ENCODE results near the gene MYO1C.

MYO1C gene

DNA sequence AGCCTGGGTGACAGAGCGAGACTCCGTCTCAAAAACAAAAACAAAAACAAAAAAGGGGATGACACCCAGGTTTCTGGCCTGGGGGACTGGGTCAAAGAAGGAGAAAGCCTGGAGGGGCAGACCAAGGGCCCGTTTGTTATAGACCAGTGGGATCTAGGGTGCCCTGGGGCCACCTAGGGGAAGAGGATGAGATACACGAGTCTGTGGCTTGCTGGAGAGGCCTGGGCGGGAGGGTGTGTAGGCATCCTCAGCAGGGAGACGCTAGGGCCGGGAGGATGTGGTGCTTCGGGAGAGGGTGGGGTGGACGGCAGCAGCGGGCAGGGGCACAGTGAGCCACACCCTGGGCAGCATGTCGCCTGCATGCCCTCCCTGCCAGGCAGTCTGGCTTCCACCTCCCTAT lies 19.3 kb downstream of the MYO1C start (continued):
- no peak for TF ChIP-seq TSHZ2 (CRISPR knock-in tag; IDR thresholded peaks at IDR 0.05)

- no peak for ATAC-seq
- no peak for TF ChIP-seq PATZ1 (CRISPR knock-in tag; IDR thresholded peaks at IDR 0.05; ENCODE audit: borderline replicate concordance)
- TF ChIP-seq GLIS3 (CRISPR knock-in tag; IDR thresholded peaks at IDR 0.05) = no peak
- TF ChIP-seq RARB (CRISPR knock-in tag; IDR thresholded peaks at IDR 0.05) = no peak
- no peak for TF ChIP-seq ZFP3 (CRISPR knock-in tag; IDR thresholded peaks at IDR 0.05)
- TF ChIP-seq ZNF70 (CRISPR knock-in tag; IDR thresholded peaks at IDR 0.05) = no peak
- TF ChIP-seq, protein P1, sequence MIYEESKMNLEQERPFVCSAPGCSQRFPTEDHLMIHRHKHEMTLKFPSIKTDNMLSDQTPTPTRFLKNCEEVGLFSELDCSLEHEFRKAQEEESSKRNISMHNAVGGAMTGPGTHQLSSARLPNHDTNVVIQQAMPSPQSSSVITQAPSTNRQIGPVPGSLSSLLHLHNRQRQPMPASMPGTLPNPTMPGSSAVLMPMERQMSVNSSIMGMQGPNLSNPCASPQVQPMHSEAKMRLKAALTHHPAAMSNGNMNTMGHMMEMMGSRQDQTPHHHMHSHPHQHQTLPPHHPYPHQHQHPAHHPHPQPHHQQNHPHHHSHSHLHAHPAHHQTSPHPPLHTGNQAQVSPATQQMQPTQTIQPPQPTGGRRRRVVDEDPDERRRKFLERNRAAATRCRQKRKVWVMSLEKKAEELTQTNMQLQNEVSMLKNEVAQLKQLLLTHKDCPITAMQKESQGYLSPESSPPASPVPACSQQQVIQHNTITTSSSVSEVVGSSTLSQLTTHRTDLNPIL (CRISPR knock-in tag; IDR thresholded peaks at IDR 0.05; ENCODE audit: low read depth) = no peak
- TF ChIP-seq TOX (CRISPR knock-in tag; IDR thresholded peaks at IDR 0.05; ENCODE audit: borderline replicate concordance) = no peak
- no peak for TF ChIP-seq POU6F1 (CRISPR knock-in tag; IDR thresholded peaks at IDR 0.05; ENCODE audit: borderline replicate concordance, low read depth)
- TF ChIP-seq PPARA (CRISPR knock-in tag; IDR thresholded peaks at IDR 0.05; ENCODE audit: borderline replicate concordance) = no peak
- no peak for TF ChIP-seq ESRRG (CRISPR knock-in tag; IDR thresholded peaks at IDR 0.05)
- TF ChIP-seq BACH2 (CRISPR knock-in tag; IDR thresholded peaks at IDR 0.05; ENCODE audit: borderline replicate concordance) = no peak
- TF ChIP-seq ZNF565 (CRISPR knock-in tag; conservative IDR thresholded peaks at IDR 0.05; ENCODE audit: low read depth) = no peak
- no peak for TF ChIP-seq SNAI2 (CRISPR knock-in tag; IDR thresholded peaks at IDR 0.05)
- TF ChIP-seq ZFP30 (CRISPR knock-in tag; IDR thresholded peaks at IDR 0.05) = no peak
- TF ChIP-seq OSR1 (CRISPR knock-in tag; IDR thresholded peaks at IDR 0.05) = no peak
- TF ChIP-seq CSRNP3 (CRISPR knock-in tag; IDR thresholded peaks at IDR 0.05) = no peak
- no peak for TF ChIP-seq ISL1 (CRISPR knock-in tag; IDR thresholded peaks at IDR 0.05)
- TF ChIP-seq ZNF8 (CRISPR knock-in tag; IDR thresholded peaks at IDR 0.05) = no peak
- no peak for TF ChIP-seq ARNTL (CRISPR knock-in tag; IDR thresholded peaks at IDR 0.05; ENCODE audit: borderline replicate concordance, low read depth)
Measured at GRCh38 chr17:1471911-1472821, 20.3 kb downstream of the MYO1C start.

DNA sequence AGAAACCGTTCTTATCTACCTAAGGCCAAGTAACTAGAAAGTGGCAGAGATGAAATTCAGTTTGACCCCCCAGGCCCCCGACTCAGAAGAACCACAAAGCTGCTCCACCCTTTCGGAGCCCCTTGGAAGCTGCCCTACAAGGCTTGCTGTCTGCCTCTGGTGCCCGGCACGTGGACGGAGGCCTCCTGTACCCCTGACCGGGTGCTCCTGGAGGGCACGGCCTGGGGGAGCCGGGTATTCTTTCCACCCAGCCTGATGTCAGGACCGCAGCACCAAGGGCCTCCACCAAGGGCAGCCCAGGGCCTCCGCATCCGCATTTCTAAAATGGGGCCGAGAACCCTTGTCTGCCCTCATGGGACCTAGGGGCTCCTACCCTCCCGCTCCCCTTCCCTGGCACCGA lies 21.0 kb downstream of the MYO1C start:
- TF ChIP-seq OSR1 (CRISPR knock-in tag; IDR thresholded peaks at IDR 0.05) (no peak), ARNTL (CRISPR knock-in tag; IDR thresholded peaks at IDR 0.05; ENCODE audit: borderline replicate concordance, low read depth) (no peak), ZNF70 (CRISPR knock-in tag; IDR thresholded peaks at IDR 0.05) (no peak), TSHZ2 (CRISPR knock-in tag; IDR thresholded peaks at IDR 0.05) (no peak), ZC3H10 (CRISPR knock-in tag; IDR thresholded peaks at IDR 0.05) (no peak), SNAI2 (CRISPR knock-in tag; IDR thresholded peaks at IDR 0.05) (no peak), ZNF8 (CRISPR knock-in tag; IDR thresholded peaks at IDR 0.05) (no peak), PATZ1 (CRISPR knock-in tag; IDR thresholded peaks at IDR 0.05; ENCODE audit: borderline replicate concordance) (no peak), GLIS3 (CRISPR knock-in tag; IDR thresholded peaks at IDR 0.05) (no peak)
- TF ChIP-seq, protein P1 (CRISPR knock-in tag; IDR thresholded peaks at IDR 0.05; ENCODE audit: low read depth) = no peak
- ATAC-seq = no peak

Measured in SK-N-SH treated with all-trans-retinoic acid at 6 μM for 48 hours (cell line).